Omental fat pad (tissue), 4 donors: ENCODE data around the gene MLX. TPM values are rescaled to one million over a fixed set of nuclear protein-coding genes. Genes with fewer than 3 reads are reported as not detected.
"Not testable (repeated sequence)": the region's sequence is repeated elsewhere in the genome, so short reads cannot be mapped to it uniquely, and the experiment has no call there.

Experiments used
- ATAC-seq: fragments of 150-250 bp; one replicate; pipeline ENCODE4 v1.9.1; 2016; ENCODE audit warnings: mild to moderate bottlenecking, moderate library complexity; ENCODE audit not compliant: low FRiP score
- DNase-seq: peaks from one replicate; pipeline ENCODE4 v3.0.0-alpha.2; 2019; ENCODE audit warnings: low spot score
- CTCF ChIP-seq, 3 donors: fragments of 450-650 bp; IDR thresholded peaks; one replicate each; pipeline ENCODE4 v1.5.1; 2016 to 2017; ENCODE audit warnings: antibody characterized with exemption in 3 of 3, mild to moderate bottlenecking in 3 of 3, moderate library complexity in 2 of 3
- total RNA-seq, 4 donors: library from RNA; depleted of rRNA; stranded (reverse); fragments of >200 nt; gene quantifications; one replicate each; pipeline ENCODE4 v1.1.0, GENCODE V29; 2016

Gene MLX
- total RNA-seq, 4 donors from 2014 or later: 41.8 to 53.0 (median 50.3) TPM

GRCh38 chr17:42618442-42619150 is 51.7 kb downstream of the MLX start:
- no peak for ATAC-seq
- DNase-seq: no peak
- no peak for TF ChIP-seq CTCF (IDR thresholded peaks at IDR 0.05)

DNA sequence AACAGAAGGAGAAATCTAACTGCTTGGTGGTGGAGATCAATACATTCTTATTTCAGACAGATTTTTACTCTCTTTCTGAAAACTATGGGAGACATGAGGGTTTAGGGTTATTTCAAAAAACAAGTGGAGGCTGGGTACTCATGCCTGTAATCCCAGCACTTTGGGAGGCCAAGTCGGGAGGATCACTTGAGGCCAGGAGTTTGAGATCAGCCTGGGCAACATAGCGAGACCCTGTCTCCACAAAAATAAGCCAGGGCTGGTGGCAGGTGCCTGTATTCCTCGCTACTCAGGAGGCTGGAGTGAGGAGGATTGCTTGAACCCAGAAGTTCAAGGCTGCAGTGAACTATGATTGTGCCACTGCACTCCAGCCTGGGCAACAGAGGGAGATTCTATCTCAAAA is 55.1 kb downstream of the MLX start:
- not testable (repeated sequence) for ATAC-seq

More for the DNA sequence above, 55.1 kb downstream of the MLX start:
- DNase-seq: not testable (repeated sequence)

Other genes with a start within 250 kb of the MLX start
- 100 to 1,000 TPM; 214 to 433 (median 280) TPM for gene STAT3, start 178.7 kb upstream of the MLX start, total RNA-seq
- 100 to 1,000 TPM; 479 to 598 (median 526) TPM for gene CAVIN1, start 143.8 kb upstream of the MLX start, total RNA-seq
- gene ATP6V0A1, start 108.2 kb upstream of the MLX start, total RNA-seq: 100 to 1,000 TPM in 1 of 4 donors, 10 to 100 TPM in 3; 76.7 to 106 (median 89.2) TPM
- 10 to 100 TPM; 48.5 to 80.9 (median 57.3) TPM for gene NAGLU, start 30.9 kb upstream of the MLX start, total RNA-seq
- gene HSD17B1, start 14.2 kb upstream of the MLX start, total RNA-seq: 1 to 10 TPM; 1.6 to 8.7 (median 3.4) TPM
- 10 to 100 TPM; 21.8 to 33.5 (median 26.2) TPM for gene COASY, start 5.0 kb upstream of the MLX start, total RNA-seq
- 1 to 10 TPM; 1.7 to 4.7 (median 3.3) TPM for gene PSMC3IP, start 10.6 kb downstream of the MLX start, total RNA-seq
- gene RETREG3, start 42.3 kb downstream of the MLX start, total RNA-seq: 10 to 100 TPM; 37.0 to 70.3 (median 55.5) TPM
- 10 to 100 TPM; 19.8 to 45.8 (median 27.1) TPM for gene TUBG1, start 42.6 kb downstream of the MLX start, total RNA-seq
- gene TUBG2, start 92.2 kb downstream of the MLX start, total RNA-seq: 10 to 100 TPM; 16.5 to 27.9 (median 20.0) TPM
- 10 to 100 TPM in 3 of 4 donors, 1 to 10 TPM in 1; 3.8 to 29.6 (median 12.1) TPM for gene PLEKHH3, start 109.9 kb downstream of the MLX start, total RNA-seq
- 1 to 10 TPM in 3 of 4 donors, not detected in 1; 1.3 to 3.0 (median 1.9) TPM for gene CCR10, start 114.7 kb downstream of the MLX start, total RNA-seq
- 1 to 10 TPM; 1.8 to 9.0 (median 4.2) TPM for gene CNTNAP1, start 115.4 kb downstream of the MLX start, total RNA-seq
- 10 to 100 TPM; 42.0 to 91.1 (median 50.9) TPM for gene EZH1, start 177.9 kb downstream of the MLX start, total RNA-seq
- gene RAMP2, start 194.1 kb downstream of the MLX start, total RNA-seq: 10 to 100 TPM; 51.3 to 90.6 (median 68.1) TPM
- gene VPS25, start 206.3 kb downstream of the MLX start, total RNA-seq: 10 to 100 TPM; 44.3 to 53.4 (median 48.4) TPM
- 1 to 10 TPM in 2 of 4 donors, under 1 TPM in 2; 0.50 to 3.9 (median 1.4) TPM for gene WNK4, start 213.5 kb downstream of the MLX start, total RNA-seq
- 10 to 100 TPM; 39.9 to 82.7 (median 71.2) TPM for gene COA3, start 231.6 kb downstream of the MLX start, total RNA-seq
- gene CNTD1, start 231.8 kb downstream of the MLX start, total RNA-seq: 1 to 10 TPM in 1 of 4 donors, under 1 TPM in 1, not detected in 2; 0.09 to 2.9 TPM